SK-N-SH treated with all-trans-retinoic acid at 6 μM for 48 hours (cell line): ENCODE data around the gene FAHD2B.
"Not testable (repeated sequence)": the region's sequence is repeated elsewhere in the genome, so short reads cannot be mapped to it uniquely, and the experiment has no call there.

ENCODE experiments used
- ATAC-seq: fragments of 200-7000 bp; cut with Tn5 transposase; 3 replicates; pipeline ENCODE4 v1.9.1; 2020; ENCODE audit warnings: mild to moderate bottlenecking, moderate library complexity
- CSRNP3 ChIP-seq: fragments of 250-450 bp; sonication (Bioruptor Pico); IDR thresholded peaks from 2 replicates; pipeline ENCODE4 v1.5.1; 2021; ENCODE audit warnings: mild to moderate bottlenecking, moderate library complexity
- GLIS3 ChIP-seq: fragments of 250-450 bp; sonication (Bioruptor Pico); IDR thresholded peaks from 2 replicates; pipeline ENCODE4 v1.5.0; 2020; ENCODE audit warnings: mild to moderate bottlenecking, moderate library complexity
- POU6F1 ChIP-seq: fragments of 250-450 bp; sonication (Bioruptor Pico); IDR thresholded peaks from 2 replicates; pipeline ENCODE4 v1.8.0; 2021; ENCODE audit warnings: low read depth, mild to moderate bottlenecking, moderate library complexity, borderline replicate concordance
- TOX ChIP-seq: fragments of 250-450 bp; sonication (Bioruptor Pico); IDR thresholded peaks from 2 replicates; pipeline ENCODE4 v1.8.0; 2021; ENCODE audit warnings: mild to moderate bottlenecking, moderate library complexity, borderline replicate concordance

The FAHD2B gene

GRCh38 chr2:97094772-97095611, at the start of gene FAHD2B:
FAHD2B (minus strand) TSS chr2:97094882; CDS start chr2:97091706, 3,176 bp downstream.
- peak; percentile 95 for ATAC-seq

GRCh38 chr2:97144016-97144415, 49.3 kb upstream of the FAHD2B start:
- ATAC-seq, result not testable (repeated sequence)

- ATAC-seq, result not testable (repeated sequence)
Measured at GRCh38 chr2:97129090-97129489, 34.4 kb upstream of the FAHD2B start.

GRCh38 chr2:97113882-97114255, 19.2 kb upstream of the FAHD2B start:
- not testable (repeated sequence) for ATAC-seq

GRCh38 chr2:97113050-97113881, 18.6 kb upstream of the FAHD2B start, which contains the start of gene ANKRD36:
ANKRD36 (plus strand) TSS chr2:97113153; CDS start chr2:97113740, 587 bp downstream.
- peak; percentile 92 for ATAC-seq

- peak; percentile 72 for ATAC-seq
- TF ChIP-seq POU6F1 (CRISPR knock-in tag), result 0 out of 2 replicates have a peak, but pooled peaks have one; percentile 12
Measured at GRCh38 chr2:97112320-97113049, 17.8 kb upstream of the FAHD2B start.

- ATAC-seq, result not testable (repeated sequence)
Measured at GRCh38 chr2:97111246-97111645, 16.6 kb upstream of the FAHD2B start.

GRCh38 chr2:97106878-97107277, 12.2 kb upstream of the FAHD2B start:
- not testable (repeated sequence) for ATAC-seq

- not testable (repeated sequence) for ATAC-seq
Measured at GRCh38 chr2:97098786-97099372, 4.2 kb upstream of the FAHD2B start.

GRCh38 chr2:97095661-97096060, 979 bp upstream of the FAHD2B start:
- TF ChIP-seq TOX (CRISPR knock-in tag) (no peak), GLIS3 (CRISPR knock-in tag) (no peak), CSRNP3 (CRISPR knock-in tag) (no peak)
- TF ChIP-seq, all 23 proteins: peak for 0
- no peak for ATAC-seq

GRCh38 chr2:97093983-97094771, 505 bp downstream of the FAHD2B start:
- peak; percentile 57 for ATAC-seq

- ATAC-seq, result not testable (repeated sequence)
Measured at GRCh38 chr2:97092946-97093345, 1.7 kb downstream of the FAHD2B start.

GRCh38 chr2:97088706-97089105, 6.0 kb downstream of the FAHD2B start:
- not testable (repeated sequence) for ATAC-seq

- not testable (repeated sequence) for ATAC-seq
Measured at GRCh38 chr2:97085093-97085492, 9.6 kb downstream of the FAHD2B start.

- ATAC-seq, result not testable (repeated sequence)
Measured at GRCh38 chr2:97083516-97083915, 11.2 kb downstream of the FAHD2B start.

- ATAC-seq, result peak; percentile 28; the same call in 2 of the 3 replicates
Measured at GRCh38 chr2:97082206-97082605, 12.5 kb downstream of the FAHD2B start.

GRCh38 chr2:97080855-97081254, 13.8 kb downstream of the FAHD2B start:
- ATAC-seq, result not testable (repeated sequence)
